ENCODE results near the gene AGFG2.

The AGFG2 gene

DNA sequence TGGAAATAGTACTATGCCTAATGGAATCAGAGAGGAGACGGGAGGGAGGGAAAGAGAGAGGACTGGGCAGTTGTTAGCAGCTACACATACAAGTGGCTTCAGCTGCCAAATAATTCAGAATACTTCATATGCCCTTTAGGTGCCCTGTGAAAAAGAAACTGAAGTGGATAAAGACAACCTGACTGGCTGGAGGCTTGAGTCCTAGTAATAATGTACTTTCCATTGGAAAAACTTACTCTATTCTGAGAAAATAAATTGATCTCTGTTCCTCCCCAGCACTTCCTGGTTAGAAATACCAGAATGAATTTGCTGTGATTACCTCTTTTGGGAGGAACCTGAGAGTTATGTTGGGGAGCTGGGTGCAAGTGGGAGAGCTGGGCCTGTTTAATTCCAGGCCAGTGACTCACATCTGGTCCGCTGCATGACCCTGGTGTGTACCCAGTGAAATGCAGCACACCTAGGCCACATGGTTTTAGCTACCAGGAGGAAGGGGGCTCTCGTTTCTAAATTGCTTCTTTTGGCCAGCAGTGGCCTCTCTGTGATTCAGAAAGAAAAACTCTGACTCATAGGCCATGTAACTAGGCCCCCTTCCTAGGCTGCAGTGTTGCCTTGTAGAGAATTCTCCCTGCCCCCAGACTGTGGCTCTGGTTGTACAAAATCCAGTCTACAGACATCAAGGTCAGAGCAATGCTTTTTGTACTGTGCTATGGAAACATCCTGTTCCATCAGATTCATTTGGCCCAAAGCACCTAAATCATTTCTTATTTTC lies 6.5 kb downstream of the AGFG2 start:
- TF ChIP-seq GATA3 (IDR thresholded peaks at IDR 0.05; ENCODE audit: low read depth, low read length) (no peak), GATA2 (IDR thresholded peaks at IDR 0.05; ENCODE audit: low read depth, low read length) (no peak)

GRCh38 chr7:100546129-100546925 lies 7.3 kb downstream of the AGFG2 start:
- TF ChIP-seq GATA2 (IDR thresholded peaks at IDR 0.05; ENCODE audit: low read depth, low read length) (no peak), GATA3 (IDR thresholded peaks at IDR 0.05; ENCODE audit: low read depth, low read length) (no peak)

- TF ChIP-seq GATA3 (IDR thresholded peaks at IDR 0.05; ENCODE audit: low read depth, low read length) (no peak), GATA2 (IDR thresholded peaks at IDR 0.05; ENCODE audit: low read depth, low read length) (no peak)
Observed at GRCh38 chr7:100546926-100547800, 8.2 kb downstream of the AGFG2 start.

GRCh38 chr7:100547872-100548271 lies 8.9 kb downstream of the AGFG2 start:
- no peak for TF ChIP-seq GATA2 (IDR thresholded peaks at IDR 0.05; ENCODE audit: low read depth, low read length)
- TF ChIP-seq GATA3 (IDR thresholded peaks at IDR 0.05; ENCODE audit: low read depth, low read length): no peak

DNA sequence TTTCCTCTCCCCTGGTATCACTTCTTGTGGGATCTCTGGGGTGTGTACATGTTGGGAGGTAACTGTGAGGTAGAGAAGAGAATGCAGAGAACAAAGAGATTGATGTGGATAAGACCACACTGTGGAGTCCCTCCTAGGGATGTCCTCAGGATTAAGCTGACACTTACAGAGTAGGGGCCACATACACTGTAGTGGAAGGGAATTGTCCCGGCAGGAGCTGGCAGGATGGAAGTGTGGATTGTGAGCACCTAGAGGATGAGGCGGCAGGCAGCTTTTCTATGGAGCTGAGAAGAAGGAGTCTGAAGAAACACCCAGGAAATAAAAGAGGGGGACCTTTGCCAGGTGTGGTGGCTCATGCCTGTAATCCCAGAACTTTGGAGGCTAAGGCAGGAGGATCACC lies 13.5 kb downstream of the AGFG2 start:
- TF ChIP-seq GATA2 (IDR thresholded peaks at IDR 0.05; ENCODE audit: low read depth, low read length) (no peak), GATA3 (IDR thresholded peaks at IDR 0.05; ENCODE audit: low read depth, low read length) (no peak)

- TF ChIP-seq GATA2 (IDR thresholded peaks at IDR 0.05; ENCODE audit: low read depth, low read length) (no peak), GATA3 (IDR thresholded peaks at IDR 0.05; ENCODE audit: low read depth, low read length) (no peak)
Observed at GRCh38 chr7:100553032-100553431, 14.0 kb downstream of the AGFG2 start.

DNA sequence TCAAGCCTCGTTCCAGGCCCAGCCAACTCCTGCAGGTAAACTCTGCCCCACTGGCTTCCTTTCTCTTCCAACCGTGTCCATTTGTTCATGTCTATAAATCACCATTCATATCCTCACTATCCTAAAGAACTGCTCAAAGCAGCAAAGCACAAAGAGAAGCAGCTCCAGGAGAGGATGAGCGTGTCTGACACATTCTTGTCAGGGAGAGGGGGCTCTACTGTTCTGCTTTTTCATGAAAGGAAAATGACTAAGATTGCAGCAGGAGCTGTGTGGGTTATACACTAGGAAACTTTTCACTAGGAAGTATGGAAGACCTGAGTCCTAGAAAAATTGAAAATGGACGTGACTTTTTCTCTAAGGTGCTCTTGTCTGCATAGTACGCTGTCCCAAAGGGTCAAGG lies 16.7 kb downstream of the AGFG2 start:
- TF ChIP-seq GATA2 (IDR thresholded peaks at IDR 0.05; ENCODE audit: low read depth, low read length) (no peak), GATA3 (IDR thresholded peaks at IDR 0.05; ENCODE audit: low read depth, low read length) (no peak)

DNA sequence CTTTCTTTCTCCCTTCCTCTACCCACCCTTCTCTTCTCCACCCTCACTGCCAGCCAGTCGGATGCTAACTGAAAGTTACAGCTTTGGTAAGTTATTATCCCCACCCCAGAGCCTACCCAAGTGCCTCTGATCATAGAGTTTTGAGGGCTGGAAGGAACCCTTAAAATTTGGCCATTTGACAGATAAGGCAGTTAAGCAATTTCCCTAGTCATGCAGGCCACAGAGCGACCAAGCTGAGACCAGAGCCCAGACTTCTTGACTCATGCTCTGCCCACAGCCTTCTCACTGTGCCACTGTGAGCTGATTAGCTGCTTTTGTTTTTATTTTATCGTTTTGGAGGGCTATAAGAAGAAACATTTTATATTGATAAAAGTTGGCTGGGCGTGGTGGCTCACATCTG lies 17.5 kb downstream of the AGFG2 start:
- TF ChIP-seq GATA3 (IDR thresholded peaks at IDR 0.05; ENCODE audit: low read depth, low read length): no peak

DNA sequence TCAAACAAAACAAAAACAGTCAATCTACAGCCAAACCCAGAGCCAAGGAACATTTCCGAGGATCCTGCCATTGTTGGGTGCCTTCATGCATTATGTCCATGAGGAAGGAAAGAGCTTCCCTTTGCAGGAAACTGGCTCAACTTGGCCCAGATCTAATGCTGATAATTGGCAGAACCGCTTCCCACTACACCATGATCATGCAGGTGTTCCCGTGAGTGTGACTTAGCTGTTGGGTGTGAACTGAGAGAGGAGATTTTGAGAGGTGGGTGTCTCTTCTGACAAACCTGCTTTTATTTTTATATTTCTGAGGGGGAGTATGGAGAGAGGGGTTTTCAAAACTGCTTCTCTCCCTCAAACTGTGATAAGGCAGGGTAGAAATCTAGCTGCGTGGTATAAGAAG lies 20.1 kb downstream of the AGFG2 start:
- no peak for TF ChIP-seq GATA2 (IDR thresholded peaks at IDR 0.05; ENCODE audit: low read depth, low read length)
- no peak for TF ChIP-seq GATA3 (IDR thresholded peaks at IDR 0.05; ENCODE audit: low read depth, low read length)

- TF ChIP-seq GATA2 (IDR thresholded peaks at IDR 0.05; ENCODE audit: low read depth, low read length): no peak
- no peak for TF ChIP-seq GATA3 (IDR thresholded peaks at IDR 0.05; ENCODE audit: low read depth, low read length)
Observed at GRCh38 chr7:100561491-100562194, 22.6 kb downstream of the AGFG2 start.

- TF ChIP-seq GATA2 (IDR thresholded peaks at IDR 0.05; ENCODE audit: low read depth, low read length): no peak
- TF ChIP-seq GATA3 (IDR thresholded peaks at IDR 0.05; ENCODE audit: low read depth, low read length): no peak
Observed at GRCh38 chr7:100562195-100563099, 23.4 kb downstream of the AGFG2 start.

DNA sequence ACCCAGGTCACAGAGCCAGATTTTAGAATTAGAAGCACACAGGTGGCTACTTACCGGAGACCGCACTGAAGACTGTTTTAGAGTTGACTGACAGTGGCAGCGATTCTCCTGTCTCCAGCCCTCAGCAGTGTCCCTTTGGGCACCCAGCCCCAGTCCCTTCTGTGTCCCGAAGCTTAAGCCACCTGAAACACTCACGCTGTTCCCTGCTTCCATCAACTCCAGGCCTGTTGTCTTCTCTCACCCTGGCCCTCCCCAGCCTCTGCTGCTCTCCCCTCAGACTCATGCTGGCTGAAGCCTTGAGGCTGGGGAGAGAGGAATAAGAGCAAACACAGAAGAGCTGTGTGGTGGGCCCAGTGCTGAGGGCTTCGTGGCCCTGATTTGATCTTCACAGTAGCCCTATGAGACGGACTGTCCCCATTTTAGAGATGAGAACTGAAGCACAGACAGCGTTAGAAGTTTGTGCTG lies 24.1 kb downstream of the AGFG2 start:
- TF ChIP-seq GATA3 (IDR thresholded peaks at IDR 0.05; ENCODE audit: low read depth, low read length): no peak
- TF ChIP-seq GATA2 (IDR thresholded peaks at IDR 0.05; ENCODE audit: low read depth, low read length): no peak

Measured in SH-SY5Y (cell line).